GM06990 (cell line): ENCODE measurements around the gene POU2F2.
A peak's percentile ranks its signal among the peaks of the same experiment; 100 is the strongest.

Source experiments
- DNase-seq: peaks from one replicate; pipeline ENCODE4 v3.0.0-alpha.2; 2011; ENCODE audit not compliant: insufficient read length; ENCODE audit errors: extremely low read depth
- H3K27me3 ChIP-seq: replicated peaks from 2 replicates; pipeline ENCODE4 v1.6.0; 2011; ENCODE audit warnings: low read length; ENCODE audit not compliant: control insufficient read depth, insufficient read depth
- H3K36me3 ChIP-seq: 2 replicates; pipeline ENCODE4 v1.5.1; 2011; ENCODE audit warnings: low read length; ENCODE audit not compliant: control insufficient read depth, insufficient read depth
- H3K4me3 ChIP-seq: replicated peaks from 2 replicates; pipeline ENCODE4 v1.5.1; 2011; ENCODE audit warnings: low read depth, mild to moderate bottlenecking, control low read depth, low read length
- TF ChIP-seq, protein P1 (sequence below): IDR thresholded peaks from 2 replicates; pipeline ENCODE4 v1.5.1; 2011; ENCODE audit warnings: low read length, control low read depth, mild to moderate bottlenecking, inconsistent platforms; ENCODE audit not compliant: insufficient read depth, poor library complexity, severe bottlenecking

The POU2F2 gene

DNA sequence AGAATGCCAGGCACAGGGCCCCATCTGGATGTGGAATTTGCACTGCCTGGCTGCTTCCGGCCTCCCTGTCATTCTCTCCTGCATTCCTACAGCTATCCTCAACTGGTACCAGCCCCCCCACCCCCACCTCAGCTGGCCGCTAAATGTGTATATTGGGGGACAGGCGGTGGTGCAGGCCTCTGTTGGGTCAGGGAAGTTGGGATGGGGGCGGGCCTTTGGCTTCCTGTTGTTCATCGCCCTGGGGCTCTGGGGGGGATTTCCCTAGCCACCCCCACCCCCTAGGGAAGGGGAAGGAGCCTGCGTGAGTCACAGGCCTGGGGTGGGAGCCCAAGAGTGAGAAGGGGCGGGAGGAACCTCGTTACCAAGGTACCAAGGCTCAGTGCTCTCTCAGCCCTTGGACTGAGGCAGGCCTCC is 10.6 kb downstream of the POU2F2 start:
- TF ChIP-seq, protein P1, sequence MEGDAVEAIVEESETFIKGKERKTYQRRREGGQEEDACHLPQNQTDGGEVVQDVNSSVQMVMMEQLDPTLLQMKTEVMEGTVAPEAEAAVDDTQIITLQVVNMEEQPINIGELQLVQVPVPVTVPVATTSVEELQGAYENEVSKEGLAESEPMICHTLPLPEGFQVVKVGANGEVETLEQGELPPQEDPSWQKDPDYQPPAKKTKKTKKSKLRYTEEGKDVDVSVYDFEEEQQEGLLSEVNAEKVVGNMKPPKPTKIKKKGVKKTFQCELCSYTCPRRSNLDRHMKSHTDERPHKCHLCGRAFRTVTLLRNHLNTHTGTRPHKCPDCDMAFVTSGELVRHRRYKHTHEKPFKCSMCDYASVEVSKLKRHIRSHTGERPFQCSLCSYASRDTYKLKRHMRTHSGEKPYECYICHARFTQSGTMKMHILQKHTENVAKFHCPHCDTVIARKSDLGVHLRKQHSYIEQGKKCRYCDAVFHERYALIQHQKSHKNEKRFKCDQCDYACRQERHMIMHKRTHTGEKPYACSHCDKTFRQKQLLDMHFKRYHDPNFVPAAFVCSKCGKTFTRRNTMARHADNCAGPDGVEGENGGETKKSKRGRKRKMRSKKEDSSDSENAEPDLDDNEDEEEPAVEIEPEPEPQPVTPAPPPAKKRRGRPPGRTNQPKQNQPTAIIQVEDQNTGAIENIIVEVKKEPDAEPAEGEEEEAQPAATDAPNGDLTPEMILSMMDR, result no peak
- H3K4me3 ChIP-seq, result peak overlapping the region; percentile 61
- peaks cover 15% of the 10 kb centered on the region for H3K36me3 ChIP-seq
- peak; percentile 67 for DNase-seq
- H3K27me3 ChIP-seq, result no peaks in the 10 kb centered on the region

DNA sequence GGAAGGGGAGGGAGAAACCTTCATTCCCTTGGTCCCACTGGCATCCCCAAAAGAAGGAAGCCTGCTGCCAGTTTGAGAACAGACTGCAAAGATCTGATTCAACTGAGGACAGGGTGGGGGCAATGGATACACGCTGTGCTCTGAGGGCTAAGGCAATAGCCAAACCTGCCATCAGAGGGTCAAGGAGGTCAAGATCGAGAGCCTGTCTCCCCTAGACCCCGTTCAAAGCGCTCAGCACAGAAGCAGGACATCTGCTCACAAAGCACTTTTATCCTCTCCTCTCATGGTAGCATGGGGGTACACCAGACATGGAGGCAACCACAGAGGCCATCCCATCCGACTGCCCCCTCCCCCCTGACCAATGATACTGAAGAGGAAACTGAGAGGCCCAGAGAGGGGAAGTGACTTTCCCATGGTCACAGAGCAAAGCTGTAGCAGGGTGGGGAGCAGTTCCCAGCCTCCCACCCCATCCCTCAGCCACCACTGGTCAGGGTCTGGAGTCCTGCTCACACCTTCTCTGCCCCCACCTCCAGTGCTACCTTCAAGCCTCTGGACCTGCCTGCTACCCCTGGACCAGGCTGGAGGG is 11.1 kb downstream of the POU2F2 start:
- H3K36me3 ChIP-seq, result peaks cover 19% of the 10 kb centered on the region
- TF ChIP-seq, protein P1, result no peak
- no peak for DNase-seq
- H3K4me3 ChIP-seq, result peak overlapping the region; percentile 61; the same call in 1 of the 2 replicates
- no peaks in the 10 kb centered on the region for H3K27me3 ChIP-seq

DNA sequence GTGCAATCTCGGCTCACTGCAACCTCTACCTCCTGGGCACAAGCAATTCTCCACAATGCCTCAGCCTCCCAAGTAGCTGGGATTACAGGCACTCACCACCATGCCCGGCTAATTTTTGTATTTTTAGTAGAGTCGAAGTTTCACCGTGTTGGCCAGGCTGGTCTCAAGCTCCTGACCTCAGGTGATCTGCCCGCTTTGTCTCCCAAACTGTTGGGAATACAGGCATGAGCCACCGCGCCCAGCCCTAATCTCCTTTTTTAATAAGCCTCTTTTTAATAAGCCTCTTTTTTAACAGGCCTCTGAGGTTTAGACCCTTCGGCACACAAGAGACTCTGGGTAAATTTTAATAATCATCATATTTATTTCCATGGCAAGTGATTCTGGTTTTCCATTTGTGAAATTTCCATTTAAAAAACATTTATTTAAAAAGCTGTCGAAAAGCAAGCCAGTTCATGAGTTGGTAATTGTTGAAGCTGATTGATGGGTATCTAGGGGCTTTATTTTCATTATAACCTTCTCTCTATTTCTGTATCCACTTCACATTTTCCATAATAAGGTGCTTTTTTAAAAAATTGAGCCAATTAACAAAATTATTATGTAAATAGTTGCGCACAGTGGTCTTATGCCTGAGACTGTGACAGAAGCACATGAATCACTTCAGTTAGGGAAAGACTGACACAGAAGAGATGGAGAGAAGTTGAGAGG is 11.8 kb downstream of the POU2F2 start:
- TF ChIP-seq, protein P1, result no peak
- Histone ChIP-seq H3K36me3 (peaks cover 19% of the 10 kb centered on the region), H3K27me3 (no peaks in the 10 kb centered on the region), H3K4me3 (no peak overlapping the region)
- DNase-seq, result no peak

DNA sequence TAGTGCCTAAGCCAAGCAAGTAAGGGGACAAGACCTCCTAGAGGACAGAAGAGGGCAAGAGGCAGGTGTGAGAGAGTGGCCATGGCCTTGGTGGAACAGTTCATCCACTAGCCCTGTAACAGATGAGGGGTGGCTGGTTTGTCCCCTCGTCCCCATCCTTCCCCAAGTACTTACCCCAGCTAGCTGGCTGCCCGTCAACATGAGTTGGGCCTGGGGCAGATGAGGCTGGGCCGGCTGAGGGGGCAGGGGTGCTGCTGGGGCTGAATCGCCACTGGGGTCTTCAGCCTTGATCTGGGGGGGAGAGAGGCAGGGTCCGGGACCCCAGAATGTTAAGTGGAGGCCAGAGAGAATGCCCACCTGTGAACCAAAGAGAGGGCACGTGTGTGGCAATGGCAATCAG is 15.2 kb downstream of the POU2F2 start:
- peaks cover 29% of the 10 kb centered on the region for H3K36me3 ChIP-seq
- no peak for DNase-seq
- H3K4me3 ChIP-seq, result no peak overlapping the region
- no peaks in the 10 kb centered on the region for H3K27me3 ChIP-seq
- TF ChIP-seq, protein P1, result no peak

DNA sequence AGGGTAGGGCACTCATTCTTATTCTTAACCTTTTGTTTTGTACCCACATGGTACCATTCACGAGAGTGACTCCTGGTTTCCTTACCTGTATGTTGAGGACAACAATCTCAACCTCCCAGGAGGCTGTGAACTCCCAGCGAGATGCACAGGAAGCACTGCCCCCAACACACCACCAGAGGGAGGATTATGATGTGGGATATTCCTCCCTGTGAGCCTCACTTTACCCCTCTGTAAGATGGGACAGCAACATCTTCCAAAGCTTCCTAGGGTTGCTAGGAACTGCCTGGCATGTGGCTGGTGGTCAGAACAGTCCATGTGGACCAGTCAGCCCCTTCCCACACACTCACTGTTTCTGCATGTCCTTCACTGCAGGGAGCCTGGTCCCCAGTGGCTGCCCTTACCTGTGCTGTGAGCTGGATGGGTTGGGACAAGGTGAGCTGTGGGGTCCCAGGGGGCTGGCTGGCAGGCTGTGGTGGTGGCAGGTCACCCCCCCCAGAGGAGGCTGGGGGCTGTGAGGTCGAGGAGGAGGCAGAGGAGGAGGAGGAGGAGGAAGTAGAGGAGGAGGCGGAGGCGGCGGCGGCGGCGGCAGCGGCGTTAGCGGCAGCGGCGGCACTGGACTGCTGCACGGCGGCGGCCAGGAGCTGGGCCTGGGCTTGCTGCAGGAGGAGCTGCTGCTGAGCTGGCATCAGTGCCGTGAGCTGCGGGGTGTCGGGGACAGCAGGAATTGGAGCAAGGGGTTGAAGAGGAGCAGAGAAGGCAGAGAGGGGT is 15.8 kb downstream of the POU2F2 start:
- H3K27me3 ChIP-seq, result no peaks in the 10 kb centered on the region
- no peak overlapping the region for H3K4me3 ChIP-seq
- TF ChIP-seq, protein P1, result peak; percentile 32
- H3K36me3 ChIP-seq, result peaks cover 30% of the 10 kb centered on the region
- no peak for DNase-seq
